HAP-1 (cell line): ENCODE results near the gene LLGL2.
"Not testable (repeated sequence)": the region's sequence is repeated elsewhere in the genome, so short reads cannot be mapped to it uniquely, and the experiment has no call there.

Experiments used
- DNase-seq, 2 experiments: peaks; one replicate each; pipeline ENCODE4 v3.0.0-alpha.2; 2016 to 2020; ENCODE audit warnings: low spot score in 2 of 2
- H3K27me3 ChIP-seq: fragments of 250-450 bp; sonication (Bioruptor Pico); 2 replicates; pipeline ENCODE4 v1.5.1; 2020; ENCODE audit warnings: low read depth, mild to moderate bottlenecking, moderate library complexity
- H3K36me3 ChIP-seq: fragments of 250-450 bp; sonication (Bioruptor Pico); replicated peaks from 2 replicates; pipeline ENCODE4 v1.5.1; 2020; ENCODE audit warnings: mild to moderate bottlenecking
- H3K4me1 ChIP-seq: fragments of 250-450 bp; sonication (Bioruptor Pico); 2 replicates; pipeline ENCODE4 v1.5.1; 2020; ENCODE audit warnings: mild to moderate bottlenecking
- H3K4me3 ChIP-seq: fragments of 250-450 bp; sonication (Bioruptor Pico); 2 replicates; pipeline ENCODE4 v1.5.1; 2020; ENCODE audit warnings: mild to moderate bottlenecking, moderate library complexity
- H3K9me3 ChIP-seq: fragments of 250-450 bp; sonication (Bioruptor Pico); 2 replicates; pipeline ENCODE4 v1.5.1; 2020; ENCODE audit warnings: mild to moderate bottlenecking, moderate library complexity
- in situ Hi-C: fragments of 300-500 bp; cut with MboI; formaldehyde crosslinking; loops from 3 replicates; pipeline ENCODE4 v1.14.3; 2020; ENCODE audit warnings: low sequenced_read_pairs, inconsistent platforms, mixed read lengths

LLGL2 gene

DNA sequence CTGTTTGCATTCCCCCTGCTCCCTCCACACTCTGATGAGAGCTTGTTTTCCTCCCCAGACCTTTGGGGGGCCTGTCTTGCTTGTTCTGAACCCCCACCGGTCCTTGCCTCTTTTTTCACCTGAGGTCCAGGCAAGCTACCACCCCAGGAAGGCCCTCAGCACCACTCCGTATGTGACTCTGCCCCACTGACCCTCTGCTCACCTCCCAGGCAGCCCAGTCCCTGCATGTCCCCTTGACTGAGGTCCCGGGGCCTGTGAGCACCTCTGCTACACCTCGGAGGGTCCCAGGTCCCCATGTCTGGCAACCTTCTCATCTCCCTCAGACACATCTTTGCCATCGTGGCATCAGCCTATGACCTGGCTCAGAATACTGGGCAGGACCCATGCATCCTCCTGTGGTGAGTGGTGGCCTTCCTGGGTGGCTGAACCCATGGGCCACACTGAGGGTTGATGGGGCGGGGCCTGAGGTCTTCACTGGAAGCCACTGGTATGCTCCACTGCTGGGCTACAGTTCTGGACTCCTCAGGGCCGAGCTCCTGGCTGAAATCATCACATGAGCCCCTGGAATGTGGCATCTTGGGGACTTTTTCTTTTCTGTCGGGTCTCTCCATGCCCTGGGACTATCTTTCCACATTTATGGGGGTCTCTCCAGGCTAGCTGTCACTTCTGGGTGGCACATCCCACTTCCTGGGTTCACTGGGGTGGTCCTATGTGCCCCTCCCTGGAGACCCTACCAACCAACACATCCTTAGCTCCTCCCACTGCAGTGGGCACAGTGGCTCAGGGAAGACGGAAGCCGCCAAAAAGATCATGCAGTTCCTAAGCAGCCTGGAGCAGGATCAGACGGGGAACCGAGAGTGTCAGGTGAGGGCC, 65.6 kb downstream of the LLGL2 start:
- Histone ChIP-seq H3K4me3 (no peak overlapping the region), H3K27me3 (no peaks in the 10 kb centered on the region), H3K36me3 (no peaks in the 10 kb centered on the region), H3K9me3 (no peaks in the 10 kb centered on the region), H3K4me1 (peaks cover 4% of the 10 kb centered on the region)
- no peak for DNase-seq
- in situ Hi-C loops = no loop called here

DNA sequence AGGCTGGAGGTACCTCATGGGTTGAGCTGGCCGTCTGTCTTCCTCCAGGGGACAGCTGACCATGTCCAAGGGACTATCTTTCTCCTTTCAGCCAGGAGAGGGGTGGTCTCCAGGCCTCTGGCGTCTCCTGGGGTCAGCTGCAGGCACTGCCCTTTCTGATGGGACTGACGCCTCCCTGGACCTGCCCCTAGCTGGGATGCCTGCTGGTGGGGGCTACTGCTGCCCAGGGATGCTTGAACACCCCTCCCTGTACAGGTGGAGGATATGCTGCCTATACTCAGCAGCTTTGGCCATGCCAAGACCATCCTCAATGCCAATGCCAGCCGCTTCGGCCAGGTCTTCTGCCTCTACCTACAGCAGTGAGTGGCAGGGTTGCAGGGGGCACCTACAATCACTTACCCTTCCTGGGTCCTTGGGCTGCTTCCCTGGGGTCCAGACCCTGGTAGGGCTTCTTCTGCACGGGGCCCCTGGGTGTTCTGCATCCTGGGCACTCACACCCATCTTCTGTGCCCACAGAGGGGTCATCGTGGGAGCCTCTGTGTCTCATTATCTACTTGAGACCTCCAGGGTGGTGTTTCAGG, 66.3 kb downstream of the LLGL2 start:
- no peaks in the 10 kb centered on the region for H3K27me3 ChIP-seq
- in situ Hi-C loops = no loop called here
- no peak for DNase-seq
- no peak overlapping the region for H3K4me3 ChIP-seq
- no peaks in the 10 kb centered on the region for H3K9me3 ChIP-seq
- H3K36me3 ChIP-seq = no peaks in the 10 kb centered on the region
- peaks cover 4% of the 10 kb centered on the region for H3K4me1 ChIP-seq

DNA sequence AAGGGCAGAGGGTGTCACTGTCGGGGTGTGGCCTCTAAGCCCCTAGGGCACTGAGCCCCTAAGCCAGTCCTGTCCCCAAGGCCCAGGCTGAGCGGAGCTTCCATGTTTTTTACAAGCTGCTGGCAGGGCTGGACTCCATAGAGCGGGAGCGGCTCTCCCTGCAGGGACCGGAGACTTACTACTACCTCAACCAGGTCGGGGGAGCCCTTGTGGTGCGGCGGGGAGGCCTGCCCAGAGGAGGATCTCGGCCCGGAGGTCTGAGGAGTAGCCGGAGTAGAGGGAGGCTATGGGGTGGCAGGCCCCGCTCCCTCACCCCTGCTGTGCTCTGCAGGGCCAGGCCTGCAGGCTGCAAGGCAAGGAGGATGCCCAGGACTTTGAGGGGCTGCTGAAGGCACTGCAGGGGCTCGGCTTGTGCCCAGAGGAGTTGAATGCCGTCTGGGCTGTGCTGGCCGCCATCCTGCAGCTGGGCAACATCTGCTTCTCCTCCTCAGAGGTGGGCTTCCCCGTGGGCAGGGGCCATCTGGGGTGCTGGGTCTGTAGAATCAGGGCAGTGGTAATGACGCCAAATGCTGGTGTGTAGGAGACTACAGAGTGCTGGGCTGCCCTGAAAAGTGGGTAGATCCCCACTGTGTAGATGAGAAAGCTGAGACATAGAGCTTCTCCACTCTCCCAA, 67.0 kb downstream of the LLGL2 start:
- H3K9me3 ChIP-seq = no peaks in the 10 kb centered on the region
- peaks cover 4% of the 10 kb centered on the region for H3K4me1 ChIP-seq
- H3K36me3 ChIP-seq = no peaks in the 10 kb centered on the region
- no peak for DNase-seq
- in situ Hi-C loops = no loop called here
- H3K27me3 ChIP-seq = no peaks in the 10 kb centered on the region
- no peak overlapping the region for H3K4me3 ChIP-seq

DNA sequence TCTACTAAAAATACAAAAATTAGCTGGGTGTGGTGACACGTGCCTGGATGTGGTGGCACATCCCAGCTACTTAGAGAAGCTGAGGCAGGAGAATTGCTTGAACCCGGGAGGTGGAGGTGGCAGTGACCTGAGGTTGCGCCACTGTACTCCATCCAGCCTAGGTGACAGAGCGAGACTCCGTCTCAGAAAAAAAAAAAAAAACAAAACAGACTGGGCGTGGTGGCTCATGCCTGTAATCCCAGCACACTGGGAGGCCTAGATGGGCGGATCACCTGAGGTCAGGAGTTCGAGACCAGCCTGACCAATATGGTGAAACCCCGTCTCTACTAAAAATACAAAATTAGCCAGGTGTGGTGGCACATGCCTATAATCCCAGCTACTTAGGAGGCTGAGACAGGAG, 67.9 kb downstream of the LLGL2 start:
- in situ Hi-C loops, H3K4me3 ChIP-seq, H3K27me3 ChIP-seq, H3K9me3 ChIP-seq, H3K4me1 ChIP-seq, DNase-seq, H3K36me3 ChIP-seq: not testable (repeated sequence)

DNA sequence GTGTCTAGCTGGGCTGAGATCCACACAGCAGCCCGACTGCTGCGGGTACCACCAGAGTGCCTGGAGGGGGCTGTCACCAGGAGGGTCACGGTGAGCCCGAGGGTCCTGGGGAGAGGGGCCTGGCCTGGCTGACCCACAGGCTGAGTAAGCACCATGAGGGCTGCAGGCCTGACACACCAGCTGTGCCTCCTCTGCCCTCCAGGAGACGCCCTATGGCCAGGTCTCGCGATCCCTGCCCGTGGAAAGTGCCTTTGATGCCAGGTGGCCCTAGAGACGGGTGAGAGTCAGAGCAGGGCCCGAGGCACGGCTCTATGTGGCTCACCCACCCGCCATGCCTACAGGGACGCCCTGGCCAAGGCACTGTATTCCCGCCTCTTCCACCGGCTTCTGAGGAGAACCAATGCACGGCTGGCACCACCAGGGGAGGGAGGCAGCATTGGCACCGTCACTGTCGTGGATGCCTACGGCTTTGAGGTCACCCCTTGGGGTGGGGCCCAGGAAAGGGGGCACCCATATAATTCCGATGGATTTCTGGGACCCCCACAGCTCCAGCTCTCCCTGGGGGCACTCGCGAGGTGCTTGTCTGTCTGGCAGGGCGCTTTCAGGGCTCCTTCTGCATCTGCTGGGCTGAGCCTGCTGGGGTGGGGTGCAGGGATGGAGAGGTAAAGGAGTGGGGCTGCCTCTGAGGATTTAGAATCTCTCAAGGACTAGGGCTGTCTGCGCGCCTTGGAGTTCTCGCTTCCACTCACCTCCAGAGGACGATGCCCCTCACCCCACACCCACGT, 69.2 kb downstream of the LLGL2 start:
- H3K4me3 ChIP-seq = no peak overlapping the region
- no peaks in the 10 kb centered on the region for H3K27me3 ChIP-seq
- no peak for DNase-seq
- no peaks in the 10 kb centered on the region for H3K36me3 ChIP-seq
- no peaks in the 10 kb centered on the region for H3K4me1 ChIP-seq
- no peaks in the 10 kb centered on the region for H3K9me3 ChIP-seq
- in situ Hi-C loops = no loop called here

DNA sequence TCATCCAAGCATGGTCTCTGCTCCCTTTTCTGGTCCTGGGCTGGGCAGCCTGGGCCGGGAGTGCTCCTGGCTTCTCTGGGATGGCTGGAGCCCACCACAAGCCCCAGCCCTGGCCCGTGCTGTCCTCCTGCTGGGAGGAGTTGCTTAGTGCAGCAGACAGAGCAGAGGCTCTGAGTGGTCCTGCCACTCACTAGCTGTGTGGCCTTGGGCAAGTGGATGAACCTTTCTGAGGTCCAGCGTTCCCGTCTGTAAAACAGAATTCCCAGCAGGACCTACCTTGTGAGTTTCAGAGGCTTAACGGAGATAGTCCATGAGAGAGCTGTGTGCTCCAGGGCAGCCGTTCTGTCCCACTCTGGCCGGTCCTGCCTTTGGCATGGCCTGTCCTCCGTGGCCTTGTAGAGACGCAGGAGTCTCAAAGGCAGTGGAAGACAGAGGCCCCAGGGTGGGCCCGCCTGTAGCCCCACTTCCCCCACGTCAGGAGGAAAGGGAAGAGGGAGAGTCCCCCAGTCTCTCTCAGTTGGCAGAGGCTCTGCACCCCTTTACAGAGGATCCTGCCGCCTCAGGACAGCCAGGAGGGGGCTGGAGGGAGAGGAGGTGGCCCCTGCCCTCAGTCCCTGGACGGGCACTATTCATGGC, 69.9 kb downstream of the LLGL2 start:
- no peaks in the 10 kb centered on the region for H3K4me1 ChIP-seq
- in situ Hi-C loops = no loop called here
- H3K36me3 ChIP-seq = no peaks in the 10 kb centered on the region
- no peak overlapping the region for H3K4me3 ChIP-seq
- DNase-seq = no peak
- H3K9me3 ChIP-seq = no peaks in the 10 kb centered on the region
- no peaks in the 10 kb centered on the region for H3K27me3 ChIP-seq

DNA sequence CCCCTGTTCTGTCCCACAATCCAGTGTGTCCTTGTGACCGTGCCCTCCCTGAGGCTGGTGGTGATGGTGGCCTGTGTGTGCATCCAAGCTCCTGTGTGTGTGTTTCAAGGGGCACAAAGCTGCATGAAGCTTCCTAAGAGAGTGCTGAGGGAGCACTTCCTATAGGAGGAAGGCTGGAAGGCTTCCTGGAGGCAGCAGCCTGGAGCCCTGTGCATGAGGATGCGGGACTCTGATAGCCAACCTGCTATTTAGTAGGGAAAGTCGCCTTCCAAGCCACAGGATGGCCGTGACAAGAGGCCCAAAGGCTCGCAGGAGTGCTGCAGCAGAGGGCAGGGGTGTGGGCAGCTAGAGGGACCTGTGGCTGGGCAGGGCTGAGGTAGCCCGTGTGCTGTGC, 70.4 kb downstream of the LLGL2 start:
- Histone ChIP-seq H3K4me3 (no peak overlapping the region), H3K4me1 (no peaks in the 10 kb centered on the region), H3K36me3 (no peaks in the 10 kb centered on the region), H3K9me3 (no peaks in the 10 kb centered on the region), H3K27me3 (no peaks in the 10 kb centered on the region)
- in situ Hi-C loops = no loop called here
- no peak for DNase-seq

DNA sequence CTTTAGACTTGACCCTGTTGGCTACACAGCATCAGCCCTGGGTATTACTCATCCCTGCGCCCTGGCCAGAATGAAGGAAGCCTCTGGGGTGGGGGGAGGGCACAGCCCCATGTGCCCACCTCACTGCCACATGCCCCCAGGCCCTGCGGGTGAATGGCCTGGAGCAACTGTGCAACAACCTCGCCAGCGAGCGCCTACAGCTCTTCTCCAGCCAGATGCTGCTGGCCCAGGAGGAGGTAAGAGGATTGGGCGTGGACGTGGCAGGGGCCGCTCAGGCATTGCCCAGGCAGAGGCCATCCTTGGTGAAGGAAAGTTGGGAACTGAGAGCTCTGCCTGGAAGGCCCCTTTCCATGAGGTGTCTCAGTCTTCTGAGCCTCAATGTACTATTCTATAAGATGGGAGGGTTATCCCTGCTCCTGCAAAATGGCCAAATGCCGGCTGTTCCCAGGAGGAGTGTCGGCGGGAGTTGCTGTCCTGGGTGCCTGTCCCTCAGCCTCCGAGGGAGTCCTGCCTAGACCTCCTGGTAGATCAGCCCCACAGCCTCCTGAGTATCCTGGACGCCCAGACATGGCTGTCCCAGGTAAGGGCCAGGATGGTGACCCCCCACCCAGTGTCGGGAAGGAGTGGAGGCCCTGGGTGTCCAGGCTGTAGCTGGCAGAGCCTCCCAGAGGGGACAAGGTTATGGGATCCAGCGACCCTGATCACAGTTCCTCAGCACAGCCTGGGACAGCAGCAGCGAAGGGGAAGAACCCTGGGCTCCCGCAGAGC, 71.0 kb downstream of the LLGL2 start:
- no peaks in the 10 kb centered on the region for H3K9me3 ChIP-seq
- H3K27me3 ChIP-seq = no peaks in the 10 kb centered on the region
- no peak for DNase-seq
- H3K4me1 ChIP-seq = no peaks in the 10 kb centered on the region
- in situ Hi-C loops = no loop called here
- H3K4me3 ChIP-seq = no peak overlapping the region
- H3K36me3 ChIP-seq = no peaks in the 10 kb centered on the region

DNA sequence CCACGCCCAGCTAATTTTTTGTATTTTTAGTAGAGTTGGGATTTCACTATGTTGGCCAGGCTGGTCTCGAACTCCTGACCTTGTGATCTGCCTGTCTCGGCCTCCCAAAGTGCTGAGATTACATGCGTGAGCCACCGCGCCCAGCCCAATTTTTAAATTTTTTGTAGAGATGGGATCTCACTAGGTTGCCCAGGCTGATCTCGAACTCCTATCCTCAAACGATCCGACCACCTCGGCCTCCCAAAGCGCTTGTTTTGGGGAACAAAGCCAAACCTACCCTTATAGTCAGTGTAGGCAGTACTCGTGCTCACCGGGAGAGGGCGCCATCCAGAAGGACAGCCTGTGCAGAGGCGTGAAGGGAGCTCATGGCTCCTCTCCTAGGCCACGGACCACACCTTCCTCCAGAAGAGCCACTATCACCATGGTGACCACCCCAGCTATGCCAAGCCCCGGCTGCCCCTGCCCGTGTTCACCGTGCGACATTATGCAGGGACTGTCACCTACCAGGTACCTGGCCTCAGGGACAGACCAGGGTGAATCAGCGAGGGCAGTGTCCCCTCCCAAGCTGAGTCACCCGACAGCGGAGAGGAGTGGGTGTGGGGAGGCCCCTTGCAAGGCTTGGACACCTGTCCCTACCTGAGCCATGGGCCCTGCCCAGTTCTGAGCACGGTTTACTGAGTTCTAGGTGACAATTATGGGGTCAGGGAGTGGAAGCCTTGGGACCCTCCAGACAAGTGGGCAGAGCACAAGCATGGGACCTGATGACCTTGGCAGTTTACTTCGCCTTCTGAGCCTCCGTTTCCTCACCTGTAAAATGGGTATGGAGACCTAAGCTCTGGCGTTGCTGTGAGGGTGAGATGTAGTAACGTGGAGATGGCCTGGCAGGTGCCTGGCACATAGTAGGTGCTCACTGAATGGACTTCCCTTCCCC, 75.8 kb downstream of the LLGL2 start:
- DNase-seq = peak; percentile 64 to 93
- in situ Hi-C loops = no loop called here

DNA sequence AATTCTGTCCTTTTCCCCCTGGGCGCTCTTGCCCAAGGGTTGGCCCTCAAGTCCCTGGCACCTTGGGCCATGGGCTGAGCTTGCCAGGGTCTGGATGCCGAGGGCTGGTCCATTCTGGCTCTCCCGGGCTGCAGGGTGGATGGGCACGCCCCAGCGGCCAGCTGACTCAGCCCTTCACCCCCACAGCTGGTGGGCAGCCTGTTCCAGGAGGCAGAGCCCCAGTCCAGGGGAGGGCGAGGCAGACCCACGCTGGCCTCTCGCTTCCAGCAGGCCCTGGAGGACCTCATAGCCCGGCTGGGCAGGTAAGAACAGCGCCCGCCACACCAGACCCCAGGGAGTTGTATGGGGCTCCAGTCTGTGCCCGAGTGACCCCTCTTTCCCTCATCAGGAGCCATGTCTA, 77.1 kb downstream of the LLGL2 start:
- no peaks in the 10 kb centered on the region for H3K27me3 ChIP-seq
- no peaks in the 10 kb centered on the region for H3K4me1 ChIP-seq
- H3K9me3 ChIP-seq = no peaks in the 10 kb centered on the region
- in situ Hi-C loops = no loop called here
- DNase-seq = no peak
- no peak overlapping the region for H3K4me3 ChIP-seq
- H3K36me3 ChIP-seq = no peaks in the 10 kb centered on the region

More for the DNA sequence above, 75.8 kb downstream of the LLGL2 start:
- Histone ChIP-seq H3K36me3 (no peaks in the 10 kb centered on the region), H3K4me1 (no peaks in the 10 kb centered on the region), H3K9me3 (no peaks in the 10 kb centered on the region), H3K27me3 (no peaks in the 10 kb centered on the region), H3K4me3 (no peak overlapping the region)

DNA sequence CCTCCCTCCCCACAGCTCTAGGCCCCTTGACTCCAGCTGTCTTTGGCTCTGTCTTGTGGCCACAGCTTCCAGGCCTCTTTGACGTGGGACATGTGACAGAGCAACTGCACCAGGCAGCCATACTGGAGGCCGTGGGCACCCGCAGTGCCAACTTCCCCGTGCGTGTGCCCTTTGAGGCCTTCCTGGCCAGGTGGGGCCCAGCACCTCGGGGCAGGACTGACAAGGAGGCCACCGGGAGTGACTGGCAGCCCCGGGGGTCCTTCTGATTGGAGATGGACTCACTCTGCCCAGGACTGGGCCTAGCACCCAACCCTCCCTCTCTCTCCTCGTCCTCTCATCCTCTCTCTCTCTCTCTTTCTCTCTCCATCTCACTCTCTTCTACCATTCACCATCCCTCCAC, 77.6 kb downstream of the LLGL2 start:
- no peaks in the 10 kb centered on the region for H3K9me3 ChIP-seq
- no peaks in the 10 kb centered on the region for H3K36me3 ChIP-seq
- H3K4me3 ChIP-seq = no peak overlapping the region
- in situ Hi-C loops = no loop called here
- no peaks in the 10 kb centered on the region for H3K27me3 ChIP-seq
- DNase-seq = no peak
- no peaks in the 10 kb centered on the region for H3K4me1 ChIP-seq

DNA sequence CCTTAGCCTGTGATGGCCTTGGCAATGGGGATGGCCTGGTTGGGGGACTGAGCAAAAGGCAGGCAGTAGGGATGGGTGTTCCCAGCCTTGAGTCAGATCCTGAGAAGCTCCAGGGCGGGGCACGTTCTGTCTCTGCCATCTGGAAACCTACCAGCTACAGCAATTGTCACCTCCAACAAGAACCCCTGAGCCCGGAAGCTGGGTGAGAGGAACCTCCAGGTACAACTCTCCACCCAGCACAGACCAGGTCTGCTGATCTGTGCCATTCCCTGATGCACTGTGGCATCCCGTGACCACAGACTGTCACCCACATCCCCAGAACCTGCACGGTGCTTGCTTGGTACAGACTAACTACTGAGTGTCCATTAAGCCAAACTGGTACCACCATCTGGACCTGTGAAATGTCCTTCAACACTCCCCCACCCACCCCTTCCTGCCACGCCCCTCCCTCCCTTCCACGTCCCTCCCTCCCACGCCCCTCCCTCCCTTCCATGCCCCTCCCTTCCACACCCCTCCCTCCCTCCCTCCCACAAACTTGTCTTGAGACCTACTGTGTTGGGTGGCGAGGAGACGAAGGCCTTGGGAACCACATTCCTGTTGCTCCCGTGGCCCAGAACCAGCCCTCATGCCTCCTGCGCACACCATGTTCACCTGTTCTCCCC, 78.7 kb downstream of the LLGL2 start:
- Histone ChIP-seq H3K4me1 (no peaks in the 10 kb centered on the region), H3K36me3 (no peaks in the 10 kb centered on the region), H3K9me3 (no peaks in the 10 kb centered on the region), H3K27me3 (no peaks in the 10 kb centered on the region), H3K4me3 (no peak overlapping the region)
- no peak for DNase-seq
- in situ Hi-C loops = no loop called here
